Left ventricle myocardium superior (tissue), 1 donor: ENCODE results near the gene BRD9. TPM values are rescaled to one million over a fixed set of nuclear protein-coding genes. Genes with fewer than 3 reads are reported as not detected.
"Not testable (repeated sequence)": the region's sequence is repeated elsewhere in the genome, so short reads cannot be mapped to it uniquely, and the experiment has no call there.

Experiments
- ATAC-seq: fragments of 200-7000 bp; cut with Tn5 transposase; one replicate; pipeline ENCODE4 v1.9.1; 2020; ENCODE audit warnings: mild to moderate bottlenecking, moderate library complexity
- DNase-seq: peaks from one replicate; pipeline ENCODE4 v3.0.0-alpha.2; 2020
- intact Hi-C: fragments of 100-400 bp; cut with micrococcal nuclease; formaldehyde crosslinking; loops from one replicate; pipeline ENCODE4 v1.11.0; 2022
- total RNA-seq: library from RNA; stranded (reverse); fragmentation: NEBNext Ultra II Directional; extraction: Animal tissue kit (Norgen Biotek cat#: 25700); gene quantifications from one replicate; pipeline ENCODE4 v1.2.1, GENCODE V29; 2021
- donor health status: DM: no; HTN: yes; CAD: no; lungs with severe emphysema.

The BRD9 gene
- total RNA-seq, 1 donor from 2014 or later: 26.1 TPM

GRCh38 chr5:926417-927171 is 34.0 kb upstream of the BRD9 start:
- intact Hi-C loops: loop anchor here (10.0 kb wide), 1 partner anchor 218 kb away; no protein-coding TSS in a partner anchor
- DNase-seq: peak; percentile 68
- ATAC-seq: peak; percentile 84

DNA sequence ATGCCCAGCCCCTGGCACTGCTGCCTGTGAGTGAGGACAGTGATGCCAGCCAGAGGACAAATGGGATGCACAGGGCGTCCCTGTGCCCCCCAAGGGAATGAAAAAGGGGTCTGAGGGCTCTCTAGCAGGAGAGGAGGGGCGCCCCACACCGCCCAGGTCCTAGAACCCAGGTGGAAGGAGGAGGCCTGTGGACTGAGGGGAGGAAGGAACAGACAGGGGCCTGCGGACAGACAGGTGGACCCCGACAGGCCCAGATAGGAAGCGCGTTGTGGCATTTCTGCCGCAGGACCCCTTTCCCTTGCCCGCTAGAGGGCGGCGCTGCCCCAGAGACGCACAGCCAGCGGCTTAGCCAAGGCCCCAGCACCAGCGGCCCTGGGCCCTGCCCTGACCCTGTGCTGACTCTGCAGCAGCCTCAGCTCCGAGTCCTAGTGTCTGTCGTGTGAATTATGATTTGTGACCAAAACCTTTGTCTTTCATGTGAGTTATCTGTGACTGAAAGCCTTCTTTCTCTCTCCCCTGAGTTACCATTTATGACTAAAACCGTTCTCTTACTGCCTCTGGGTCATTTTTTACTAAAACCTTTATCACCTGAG is 30.8 kb upstream of the BRD9 start:
- intact Hi-C loops: loop anchor here (10.0 kb wide), 1 partner anchor 221 kb away; no protein-coding TSS in a partner anchor
- DNase-seq (peak; percentile 92), ATAC-seq (peak; percentile 92)

DNA sequence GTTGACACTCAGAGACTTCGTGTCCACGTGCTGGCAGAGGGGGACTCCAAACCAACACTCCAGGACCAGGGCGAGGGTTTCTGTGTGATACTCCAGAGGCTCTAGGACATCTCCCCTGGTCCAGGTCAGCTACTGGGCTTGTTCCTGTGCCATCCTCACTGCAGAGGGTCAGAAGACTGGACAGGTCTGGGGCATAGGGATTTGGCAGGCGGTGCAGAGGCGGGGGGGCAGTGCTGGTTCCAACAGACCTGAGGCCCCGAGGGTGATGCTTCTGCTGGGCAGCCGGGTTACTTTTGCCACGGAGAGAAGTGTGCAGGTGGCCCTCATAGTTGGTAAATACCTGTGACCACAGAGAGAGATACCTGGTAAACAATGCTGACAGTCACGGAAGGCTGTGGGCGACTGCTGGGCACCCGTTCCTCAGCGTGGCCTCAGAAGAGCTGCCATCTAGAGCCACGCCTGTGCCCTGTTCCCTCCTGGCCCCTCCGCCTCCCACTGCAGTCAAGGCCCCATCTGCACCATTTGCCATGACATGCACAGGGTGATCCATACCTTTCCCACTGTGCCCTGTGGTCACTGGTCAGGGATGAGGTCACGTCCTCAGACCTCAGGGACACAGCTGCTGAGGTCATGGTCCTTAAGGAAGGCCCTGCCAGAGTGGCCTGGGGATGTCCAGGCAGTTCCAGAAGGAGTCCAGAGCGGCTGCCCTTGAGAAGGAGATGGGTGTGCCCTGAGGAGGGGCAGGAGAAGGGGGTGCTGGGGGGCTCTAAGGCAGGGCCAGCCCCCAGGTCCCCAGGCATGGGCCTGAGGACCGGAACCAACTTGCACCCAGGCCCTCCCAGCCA is 30.1 kb upstream of the BRD9 start:
- DNase-seq (no peak), ATAC-seq (no peak)
- intact Hi-C loops: loop anchor here (10.0 kb wide), 1 partner anchor 222 kb away; no protein-coding TSS in a partner anchor

GRCh38 chr5:921456-922435 is 29.1 kb upstream of the BRD9 start:
- intact Hi-C loops: loop anchor here (10.0 kb wide), 1 partner anchor 223 kb away; no protein-coding TSS in a partner anchor
- ATAC-seq (no peak), DNase-seq (no peak)

GRCh38 chr5:920321-920720 is 27.7 kb upstream of the BRD9 start:
- intact Hi-C loops: loop anchor here (10.0 kb wide), 1 partner anchor 224 kb away; no protein-coding TSS in a partner anchor
- DNase-seq: no peak
- no peak for ATAC-seq

DNA sequence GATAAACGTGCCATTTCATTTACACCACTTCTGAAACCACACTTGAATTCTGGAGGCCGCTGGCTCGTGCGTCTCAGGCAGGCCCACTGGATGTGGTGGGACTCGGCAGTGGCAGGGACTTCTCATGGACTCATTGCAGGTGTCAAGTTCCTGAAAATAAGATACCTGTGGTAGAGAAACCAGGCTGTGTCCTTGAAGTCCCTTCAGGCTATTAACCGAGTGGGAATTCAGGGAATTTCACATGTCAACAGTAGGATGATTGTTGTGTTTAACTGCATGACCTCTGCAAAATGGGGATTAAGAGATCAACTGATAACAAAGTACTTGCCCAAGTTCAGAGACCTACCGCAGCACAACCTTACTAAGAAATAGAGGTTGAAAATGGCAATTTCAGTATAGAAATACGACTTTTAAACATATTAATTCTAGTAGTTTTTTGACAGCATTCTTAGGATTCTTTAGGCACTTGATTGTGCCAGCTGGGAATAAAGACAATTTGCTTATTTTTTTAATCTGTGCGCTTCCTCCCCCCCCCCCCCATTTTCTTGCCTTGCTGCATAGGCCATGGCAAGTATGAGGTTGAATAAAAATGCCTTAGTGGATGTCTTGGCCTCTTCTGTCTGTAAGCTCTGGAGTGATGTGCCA is 26.9 kb upstream of the BRD9 start:
- ATAC-seq (no peak), DNase-seq (no peak)
- intact Hi-C loops: no loop called here

DNA sequence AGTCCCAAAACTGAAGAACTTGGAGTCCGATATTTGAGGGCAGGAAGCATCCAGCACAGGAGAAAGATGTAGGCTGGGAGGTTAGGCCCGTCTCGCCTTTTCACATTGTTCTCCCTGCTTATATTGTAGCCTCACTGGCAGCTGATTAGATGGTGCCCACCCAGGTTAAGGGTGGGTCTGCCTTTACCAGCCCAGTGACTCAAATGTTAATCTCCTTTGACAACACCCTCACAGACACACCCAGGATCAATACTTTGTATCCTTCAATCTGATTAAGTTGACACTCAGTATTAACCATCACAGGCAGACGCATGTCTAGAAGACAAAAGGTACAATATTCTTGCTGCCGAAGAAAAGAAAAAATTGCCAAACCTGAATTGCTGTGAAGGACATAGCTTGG is 26.1 kb upstream of the BRD9 start:
- DNase-seq, ATAC-seq, intact Hi-C loops: not testable (repeated sequence)

DNA sequence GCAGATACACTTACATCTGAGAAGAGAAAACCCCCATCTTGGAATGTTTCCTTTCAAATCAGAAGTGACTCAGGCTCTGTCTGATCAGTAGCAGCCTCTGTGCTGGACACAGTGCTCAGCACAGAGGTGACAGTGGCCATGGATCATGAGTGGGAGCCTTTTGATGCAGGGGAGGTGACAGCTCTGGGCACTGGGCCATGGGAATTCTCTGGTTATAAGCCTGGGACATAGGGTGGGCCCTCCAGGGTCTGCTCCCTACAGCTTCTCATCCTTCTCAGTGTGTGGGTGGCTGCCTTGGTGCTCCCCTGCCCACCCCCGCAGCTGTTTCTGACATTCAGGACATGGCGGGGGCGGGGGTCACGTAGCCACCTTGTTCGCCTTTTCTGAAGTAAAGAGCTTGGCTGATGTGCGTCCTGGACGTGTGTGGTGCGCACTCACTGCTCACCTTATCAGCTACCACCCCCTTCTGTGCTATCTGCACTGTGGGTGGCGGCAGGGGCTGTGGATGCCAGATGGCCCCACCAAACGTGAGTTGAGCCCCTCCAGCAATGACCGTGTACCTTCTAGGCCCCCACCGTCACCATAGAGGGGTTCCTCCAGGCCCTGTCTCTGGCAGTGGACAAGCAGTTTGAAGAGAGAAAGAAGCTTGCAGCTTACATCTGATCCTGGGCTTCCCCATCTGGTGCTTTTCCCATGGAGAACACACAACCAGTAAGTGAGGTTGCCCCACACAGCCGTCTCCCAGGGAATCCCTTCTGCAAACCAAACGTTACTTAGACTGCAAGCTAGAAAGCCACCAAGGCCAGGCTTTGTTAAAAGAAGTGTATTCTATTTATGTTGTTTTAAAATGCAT is 24.1 kb upstream of the BRD9 start:
- ATAC-seq (no peak), DNase-seq (no peak)
- intact Hi-C loops: no loop called here

- DNase-seq: no peak
- intact Hi-C loops: no loop called here
- ATAC-seq: no peak
Measured at GRCh38 chr5:915946-916345, 23.3 kb upstream of the BRD9 start.

GRCh38 chr5:915346-915745 is 22.7 kb upstream of the BRD9 start:
- intact Hi-C loops, DNase-seq, ATAC-seq: not testable (repeated sequence)

DNA sequence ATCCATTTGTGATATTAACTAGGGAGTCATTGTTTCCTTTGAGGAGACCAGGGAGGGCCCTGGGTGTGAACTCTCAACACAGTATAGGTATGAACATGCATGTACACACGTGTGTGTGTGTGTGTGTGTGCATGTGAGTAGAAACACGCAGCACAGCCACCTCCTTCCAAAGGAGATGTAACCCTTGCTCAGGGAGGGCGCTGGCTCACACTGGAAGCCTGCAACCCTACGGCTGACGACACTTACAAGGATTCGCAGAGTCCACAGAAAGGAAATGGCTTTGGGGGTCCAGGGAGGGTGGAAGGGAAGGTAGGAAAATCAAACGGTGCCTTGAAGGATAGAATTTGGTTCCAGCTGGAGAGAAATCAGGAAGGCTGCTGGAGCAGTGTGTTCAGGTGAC is 22.0 kb upstream of the BRD9 start:
- DNase-seq (no peak), ATAC-seq (no peak)
- intact Hi-C loops: no loop called here

- intact Hi-C loops: no loop called here
- DNase-seq (no peak), ATAC-seq (no peak)
Measured at GRCh38 chr5:914174-914573, 21.6 kb upstream of the BRD9 start.

GRCh38 chr5:912280-913091 is 19.9 kb upstream of the BRD9 start:
- intact Hi-C loops: no loop called here
- ATAC-seq (no peak), DNase-seq (no peak)

DNA sequence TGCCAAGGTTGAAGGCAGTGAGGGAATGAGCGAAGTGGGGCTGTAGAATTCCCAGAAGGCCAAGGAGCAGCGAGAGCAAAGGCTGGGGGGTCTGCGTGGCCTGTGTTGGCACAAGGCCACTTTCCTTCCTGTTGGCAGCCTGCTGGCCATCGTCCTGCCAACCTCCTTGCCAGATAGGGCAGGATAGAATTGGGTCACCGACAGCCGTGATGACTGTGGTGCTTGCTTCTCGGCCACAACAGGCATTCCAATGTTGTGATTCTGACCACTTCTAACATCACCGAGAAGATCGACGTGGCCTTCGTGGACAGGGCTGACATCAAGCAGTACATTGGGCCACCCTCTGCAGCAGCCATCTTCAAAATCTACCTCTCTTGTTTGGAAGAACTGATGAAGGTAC is 19.0 kb upstream of the BRD9 start:
- DNase-seq (no peak), ATAC-seq (no peak)
- intact Hi-C loops: no loop called here

GRCh38 chr5:910769-911160 is 18.2 kb upstream of the BRD9 start:
- DNase-seq: no peak
- ATAC-seq: no peak
- intact Hi-C loops: no loop called here

- no peak for ATAC-seq
- intact Hi-C loops: no loop called here
- DNase-seq: no peak
Measured at GRCh38 chr5:909994-910768, 17.6 kb upstream of the BRD9 start.
